Natural killer cell (primary cell): ENCODE measurements around the gene AFAP1L1. TPM values are rescaled to one million over a fixed set of nuclear protein-coding genes. Genes with fewer than 3 reads are reported as not detected.

Source experiments
- ATAC-seq, 3 donors: fragments of 150-1000 bp in 2 of 3; fragments of 200-7000 bp in 1 of 3; cut with Tn5 transposase; 1 replicate in 1 of 3; 2 replicates in 2 of 3; pipeline ENCODE4 v1.10.0; 2021; ENCODE audit warnings: mild to moderate bottlenecking in 2 of 3, moderate library complexity in 2 of 3
- DNase-seq, 2 donors: peaks; one replicate each; pipeline versions ENCODE4 v3.0.0 to v3.0.0-alpha.2; 2013 to 2021; ENCODE audit warnings: mixed read lengths in 1 of 2
- H3K27ac ChIP-seq: one replicate; pipeline ENCODE4 v1.5.1; 2013; ENCODE audit warnings: mild to moderate bottlenecking, low read length
- H3K27me3 ChIP-seq: one replicate; pipeline ENCODE4 v1.6.1; 2013; ENCODE audit warnings: low read length; ENCODE audit not compliant: control insufficient read depth, insufficient read depth
- H3K36me3 ChIP-seq: one replicate; pipeline ENCODE4 v1.6.1; 2013; ENCODE audit warnings: low read length; ENCODE audit not compliant: control insufficient read depth, insufficient read depth
- H3K4me1 ChIP-seq: one replicate; pipeline ENCODE4 v1.6.1; 2013; ENCODE audit warnings: low read length; ENCODE audit not compliant: control insufficient read depth, insufficient read depth
- H3K4me3 ChIP-seq: one replicate; pipeline ENCODE4 v1.5.1; 2013; ENCODE audit warnings: low read length
- H3K9me3 ChIP-seq: one replicate; pipeline ENCODE4 v1.6.1; 2013; ENCODE audit warnings: low read length; ENCODE audit not compliant: control insufficient read depth, insufficient read depth
- H3K27ac Mint-ChIP-seq, 2 donors: one replicate each; pipeline ENCODE4 v1.8.0; 2022; ENCODE audit warnings: mild to moderate bottlenecking in 2 of 2, mixed read lengths in 2 of 2, moderate library complexity in 1 of 2
- H3K27me3 Mint-ChIP-seq, 2 donors: one replicate each; pipeline ENCODE4 v1.8.0; 2022; ENCODE audit warnings: low read depth in 2 of 2, mixed read lengths in 2 of 2
- H3K36me3 Mint-ChIP-seq: one replicate; pipeline ENCODE4 v1.8.0; 2022; ENCODE audit warnings: mixed read lengths
- H3K4me1 Mint-ChIP-seq, 2 donors: one replicate each; pipeline ENCODE4 v1.8.0; 2022; ENCODE audit warnings: mixed read lengths in 2 of 2
- H3K4me3 Mint-ChIP-seq: one replicate; pipeline ENCODE4 v1.8.0; 2022; ENCODE audit warnings: mild to moderate bottlenecking, moderate library complexity, mixed read lengths
- H3K9me3 Mint-ChIP-seq, 2 donors: one replicate each; pipeline ENCODE4 v1.8.0; 2022; ENCODE audit warnings: mixed read lengths in 2 of 2
- WGBS: methylation state at CpG from one replicate; pipeline ENCODE4 v1.1.7; 2013; ENCODE audit warnings: missing lambda C conversion rate; ENCODE audit not compliant: insufficient coverage; 5-methylcytosine and 5-hydroxymethylcytosine counted together
- intact Hi-C: fragments of 100-400 bp; cut with micrococcal nuclease; formaldehyde crosslinking; loops from one replicate; pipeline ENCODE4 v1.14.2; 2022
- total RNA-seq, 4 donors: library from RNA; stranded (reverse); fragments of 120-200 nt in 1 of 4; gene quantifications; one replicate each; pipeline versions ENCODE4 v1.2.3 to v1.2.4, GENCODE V29; 2013 to 2022
- TF ChIP-seq, protein P1 (sequence below): fragments of 200-600 bp; IDR thresholded peaks from one replicate; pipeline ENCODE4 v1.8.0; 2022; ENCODE audit warnings: antibody characterized with exemption

AFAP1L1 gene
- total RNA-seq, 3 donors from 2014 or later (not counting 1 experiment from before 2014, with no cell fraction given): 0.23 to 1.5 TPM; not detected in 1

DNA sequence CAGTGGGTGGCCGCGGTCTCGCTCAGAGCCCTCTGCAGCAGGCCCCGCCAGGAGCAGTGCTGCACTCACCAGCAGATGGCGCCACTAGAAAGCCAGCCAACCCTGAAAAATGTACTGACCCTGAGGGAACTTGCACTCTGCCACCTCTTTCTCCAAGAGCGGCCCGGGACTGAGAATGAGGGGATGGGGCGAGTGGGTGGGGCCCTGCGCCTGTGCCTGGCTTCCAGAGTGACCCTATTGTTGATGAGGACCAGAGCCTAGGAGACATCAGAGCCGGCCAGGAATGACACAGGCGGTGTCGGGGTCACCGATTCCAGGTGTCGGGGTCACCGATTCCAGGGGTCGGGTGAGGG is 110.3 kb downstream of the AFAP1L1 start:
- Mint-ChIP-seq H3K4me1 (peaks cover 0 to 4% of the 10 kb centered on the region in 2 donors), H3K27ac (no peak overlapping the region), H3K27me3 (no peaks in the 10 kb centered on the region), H3K36me3 (no peaks in the 10 kb centered on the region), H3K4me3 (no peak overlapping the region), H3K9me3 (no peaks in the 10 kb centered on the region)
- peak; percentile 60 to 82 for DNase-seq
- H3K4me1 ChIP-seq: peaks cover 5% of the 10 kb centered on the region
- WGBS: 47% methylated on average over 16 of the region's 16 CpGs
- ATAC-seq: peak; percentile 64 to 90 (median 82)
- H3K27ac ChIP-seq: no peak overlapping the region
- no peaks in the 10 kb centered on the region for H3K9me3 ChIP-seq
- no peaks in the 10 kb centered on the region for H3K27me3 ChIP-seq
- intact Hi-C loops: loop anchor here (1.0 kb wide), 1 partner anchor 182 kb away; no protein-coding TSS in a partner anchor
- TF ChIP-seq, protein P1, sequence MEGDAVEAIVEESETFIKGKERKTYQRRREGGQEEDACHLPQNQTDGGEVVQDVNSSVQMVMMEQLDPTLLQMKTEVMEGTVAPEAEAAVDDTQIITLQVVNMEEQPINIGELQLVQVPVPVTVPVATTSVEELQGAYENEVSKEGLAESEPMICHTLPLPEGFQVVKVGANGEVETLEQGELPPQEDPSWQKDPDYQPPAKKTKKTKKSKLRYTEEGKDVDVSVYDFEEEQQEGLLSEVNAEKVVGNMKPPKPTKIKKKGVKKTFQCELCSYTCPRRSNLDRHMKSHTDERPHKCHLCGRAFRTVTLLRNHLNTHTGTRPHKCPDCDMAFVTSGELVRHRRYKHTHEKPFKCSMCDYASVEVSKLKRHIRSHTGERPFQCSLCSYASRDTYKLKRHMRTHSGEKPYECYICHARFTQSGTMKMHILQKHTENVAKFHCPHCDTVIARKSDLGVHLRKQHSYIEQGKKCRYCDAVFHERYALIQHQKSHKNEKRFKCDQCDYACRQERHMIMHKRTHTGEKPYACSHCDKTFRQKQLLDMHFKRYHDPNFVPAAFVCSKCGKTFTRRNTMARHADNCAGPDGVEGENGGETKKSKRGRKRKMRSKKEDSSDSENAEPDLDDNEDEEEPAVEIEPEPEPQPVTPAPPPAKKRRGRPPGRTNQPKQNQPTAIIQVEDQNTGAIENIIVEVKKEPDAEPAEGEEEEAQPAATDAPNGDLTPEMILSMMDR: peak; percentile 91
- H3K4me3 ChIP-seq: no peak overlapping the region
- H3K36me3 ChIP-seq: no peaks in the 10 kb centered on the region

DNA sequence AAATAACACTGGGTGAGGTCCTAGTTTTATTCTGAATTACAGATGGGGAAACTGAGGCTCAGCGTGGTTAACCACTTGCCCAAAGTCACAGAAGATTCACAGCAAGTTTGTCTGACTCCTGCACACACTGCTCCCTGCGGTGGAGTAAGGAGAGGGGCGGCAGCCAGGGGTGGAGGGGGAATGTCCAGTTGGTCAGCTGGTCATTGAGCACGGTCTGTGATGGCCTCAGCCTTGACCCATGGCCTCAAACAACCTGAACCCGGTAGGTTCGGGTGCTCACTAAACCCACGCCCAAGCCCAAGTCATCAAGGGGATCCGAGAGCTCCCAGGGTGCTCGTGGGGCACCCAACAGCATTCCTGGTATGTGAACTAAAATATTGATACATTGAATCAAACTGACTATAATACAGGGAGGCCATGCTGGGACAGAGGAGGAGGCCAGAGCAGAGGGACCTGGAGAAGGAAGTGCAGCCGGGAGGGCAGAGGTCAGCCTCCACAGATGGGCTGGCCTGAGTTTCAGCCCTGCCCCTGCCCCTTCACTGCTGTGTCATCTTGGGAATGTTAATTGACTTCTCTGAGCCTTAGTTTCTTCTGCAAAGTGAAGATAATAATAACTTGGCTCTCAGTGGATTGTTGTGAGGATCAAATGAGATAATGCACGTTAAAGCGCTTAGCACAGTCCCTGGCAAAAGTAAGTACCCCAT is 111.0 kb downstream of the AFAP1L1 start:
- Mint-ChIP-seq H3K27me3 (no peaks in the 10 kb centered on the region), H3K4me1 (peaks cover 0 to 4% of the 10 kb centered on the region in 2 donors), H3K27ac (no peak overlapping the region), H3K4me3 (no peak overlapping the region), H3K9me3 (no peaks in the 10 kb centered on the region), H3K36me3 (no peaks in the 10 kb centered on the region)
- DNase-seq (no peak), ATAC-seq (no peak)
- 89% methylated on average over 12 of the region's 12 CpGs for WGBS
- no peak overlapping the region for H3K4me3 ChIP-seq
- peaks cover 5% of the 10 kb centered on the region for H3K4me1 ChIP-seq
- H3K9me3 ChIP-seq: no peaks in the 10 kb centered on the region
- H3K27me3 ChIP-seq: no peaks in the 10 kb centered on the region
- no peaks in the 10 kb centered on the region for H3K36me3 ChIP-seq
- TF ChIP-seq, protein P1: no peak
- intact Hi-C loops: loop anchor here (1.0 kb wide), 1 partner anchor 182 kb away; no protein-coding TSS in a partner anchor
- H3K27ac ChIP-seq: no peak overlapping the region

DNA sequence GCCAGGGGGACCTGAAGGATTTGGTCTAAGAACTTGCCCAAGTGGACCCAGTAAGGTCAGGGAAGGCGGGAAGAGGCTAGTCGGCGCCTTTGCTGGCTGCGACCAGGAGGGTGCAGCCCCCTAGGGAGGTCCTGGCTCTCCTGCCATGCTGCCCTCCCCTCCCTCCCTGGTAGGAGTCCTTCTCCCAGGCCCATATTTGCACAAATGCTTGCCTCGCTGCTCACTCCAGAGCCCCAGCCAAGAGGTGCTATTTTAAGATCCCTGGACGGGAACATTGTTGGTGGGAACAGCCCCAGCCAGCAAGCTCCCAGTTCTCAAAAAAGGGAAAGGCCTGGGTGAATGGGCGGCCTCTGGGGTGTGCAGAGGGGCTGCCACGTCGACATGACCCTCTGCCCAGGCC is 111.7 kb downstream of the AFAP1L1 start:
- Histone ChIP-seq H3K9me3 (no peaks in the 10 kb centered on the region), H3K27me3 (no peaks in the 10 kb centered on the region), H3K36me3 (no peaks in the 10 kb centered on the region), H3K4me3 (no peak overlapping the region), H3K27ac (no peak overlapping the region), H3K4me1 (peaks cover 5% of the 10 kb centered on the region)
- TF ChIP-seq, protein P1: no peak
- H3K9me3 Mint-ChIP-seq: no peaks in the 10 kb centered on the region
- H3K4me3 Mint-ChIP-seq: no peak overlapping the region
- WGBS: 83% methylated on average over 9 of the region's 9 CpGs
- no peaks in the 10 kb centered on the region for H3K36me3 Mint-ChIP-seq
- no peak for DNase-seq
- H3K27ac Mint-ChIP-seq: no peak overlapping the region
- no peak for ATAC-seq
- intact Hi-C loops: no loop called here
- H3K27me3 Mint-ChIP-seq: no peaks in the 10 kb centered on the region
- H3K4me1 Mint-ChIP-seq: peaks cover 0 to 4% of the 10 kb centered on the region in 2 donors

DNA sequence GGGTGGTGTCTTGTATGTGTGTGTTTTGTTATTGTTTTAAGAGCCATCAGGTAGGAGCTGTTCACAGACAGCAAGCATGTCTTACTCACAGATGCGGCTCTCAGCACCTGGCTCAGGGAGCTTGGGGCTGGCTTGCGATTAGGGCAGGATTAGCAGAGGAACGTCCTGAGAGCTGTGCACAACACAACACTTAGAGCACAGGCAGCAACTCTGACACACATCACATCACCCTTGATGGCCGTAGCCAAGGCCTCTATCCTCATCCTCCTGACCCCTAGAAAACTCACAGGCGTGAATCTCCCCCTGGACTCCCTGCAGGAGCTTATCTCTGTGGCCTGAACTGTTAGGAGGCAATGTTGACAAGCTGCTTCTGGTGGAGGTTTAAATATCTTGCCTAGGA is 114.5 kb downstream of the AFAP1L1 start:
- H3K36me3 Mint-ChIP-seq: no peaks in the 10 kb centered on the region

More for the DNA sequence above, 114.5 kb downstream of the AFAP1L1 start:
- H3K27me3 Mint-ChIP-seq: peaks cover 0 to 2% of the 10 kb centered on the region in 2 donors
- ATAC-seq (no peak), DNase-seq (no peak)
- Histone ChIP-seq H3K9me3 (no peaks in the 10 kb centered on the region), H3K4me3 (no peak overlapping the region), H3K27me3 (no peaks in the 10 kb centered on the region), H3K4me1 (peaks cover 5% of the 10 kb centered on the region), H3K36me3 (no peaks in the 10 kb centered on the region), H3K27ac (no peak overlapping the region)
- intact Hi-C loops: no loop called here
- WGBS: 76% methylated on average over 5 of the region's 5 CpGs
- no peak overlapping the region for H3K4me3 Mint-ChIP-seq
- TF ChIP-seq, protein P1: no peak
- H3K27ac Mint-ChIP-seq: no peak overlapping the region
- no peaks in the 10 kb centered on the region for H3K9me3 Mint-ChIP-seq
- peaks cover 0 to 4% of the 10 kb centered on the region in 2 donors for H3K4me1 Mint-ChIP-seq
